SK-N-MC (cell line): Measurements from ENCODE around the gene LAMA3.

Experiments used
- DNase-seq: peaks from one replicate; pipeline ENCODE4 v3.0.0-alpha.2; 2011; ENCODE audit warnings: low read depth, low spot score
- H3K27ac ChIP-seq: fragments of 200-600 bp; sonication (generic); 2 replicates; pipeline ENCODE4 v1.5.1; 2016; ENCODE audit warnings: mixed run types
- H3K36me3 ChIP-seq: fragments of 200-600 bp; sonication (generic); 2 replicates; pipeline ENCODE4 v1.6.1; 2017; ENCODE audit warnings: antibody characterized with exemption, low read length, mixed read lengths; ENCODE audit not compliant: insufficient read depth
- H3K4me3 ChIP-seq: fragments of 200-600 bp; sonication (generic); 2 replicates; pipeline ENCODE4 v1.5.1; 2016
- H3K9ac ChIP-seq: fragments of 200-600 bp; sonication (generic); 2 replicates; pipeline ENCODE4 v1.8.0; 2017; ENCODE audit warnings: mixed run types, mixed read lengths; ENCODE audit not compliant: insufficient read length
- H3K9me3 ChIP-seq: fragments of 200-600 bp; sonication (generic); 2 replicates; pipeline ENCODE4 v1.6.1; 2017; ENCODE audit warnings: low read depth, mild to moderate bottlenecking, antibody characterized with exemption, low read length, moderate library complexity, mixed read lengths
- EZH2 ChIP-seq: fragments of 200-600 bp; sonication (generic); IDR thresholded peaks from one replicate; pipeline ENCODE4 v1.6.1; 2017; ENCODE audit warnings: antibody characterized with exemption
- FOXP2 ChIP-seq: optimal IDR thresholded peaks from 2 replicates; pipeline ENCODE3; 2011; ENCODE audit warnings: mild to moderate bottlenecking, moderate library complexity; ENCODE audit not compliant: insufficient read depth; ENCODE audit errors: extremely low read length, control extremely low read depth
- POLR2AphosphoS5 ChIP-seq: IDR thresholded peaks from 2 replicates; pipeline ENCODE4 v1.6.1; 2012; ENCODE audit warnings: mild to moderate bottlenecking, low read depth, low read length, borderline replicate concordance

Gene LAMA3

GRCh38 chr18:23784832-23785245 lies 95.6 kb downstream of the LAMA3 start:
- no peak for DNase-seq
- no peak overlapping the region for H3K27ac ChIP-seq
- TF ChIP-seq FOXP2 (no peak), POLR2AphosphoS5 (no peak), EZH2 (no peak)
- no peak overlapping the region for H3K9ac ChIP-seq
- no peaks in the 10 kb centered on the region for H3K36me3 ChIP-seq
- H3K9me3 ChIP-seq, result no peaks in the 10 kb centered on the region
- no peak overlapping the region for H3K4me3 ChIP-seq

GRCh38 chr18:23793051-23793450 lies 103.8 kb downstream of the LAMA3 start:
- no peaks in the 10 kb centered on the region for H3K36me3 ChIP-seq
- H3K4me3 ChIP-seq, result no peak overlapping the region
- no peak overlapping the region for H3K9ac ChIP-seq
- no peak for DNase-seq
- no peaks in the 10 kb centered on the region for H3K9me3 ChIP-seq
- no peak overlapping the region for H3K27ac ChIP-seq
- no peak for TF ChIP-seq EZH2
- TF ChIP-seq POLR2AphosphoS5, result no peak
- TF ChIP-seq FOXP2, result no peak

GRCh38 chr18:23793985-23794867 lies 105.0 kb downstream of the LAMA3 start:
- DNase-seq, result no peak
- H3K9me3 ChIP-seq, result no peaks in the 10 kb centered on the region
- H3K9ac ChIP-seq, result no peak overlapping the region
- no peak overlapping the region for H3K4me3 ChIP-seq
- TF ChIP-seq EZH2 (no peak), POLR2AphosphoS5 (no peak), FOXP2 (no peak)
- no peak overlapping the region for H3K27ac ChIP-seq
- no peaks in the 10 kb centered on the region for H3K36me3 ChIP-seq

DNA sequence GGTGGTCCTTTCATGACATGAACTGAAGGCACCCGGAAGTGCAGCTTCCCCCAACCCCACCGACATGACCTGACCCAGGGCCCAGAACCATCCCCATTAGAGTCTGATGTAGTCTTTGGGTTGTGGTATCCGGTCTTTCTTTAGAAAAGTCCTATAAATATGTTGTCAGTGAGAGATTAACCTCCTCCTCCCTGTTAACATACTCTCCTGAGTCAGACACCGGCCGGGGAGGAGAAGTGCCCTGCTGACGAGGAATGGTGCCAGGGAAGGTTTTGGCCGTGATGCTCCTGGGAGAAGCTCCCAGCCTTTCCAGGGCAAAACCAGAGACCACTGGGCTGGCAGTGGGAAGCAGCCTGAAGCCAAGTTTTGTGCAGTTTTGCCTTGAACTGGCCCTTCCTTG lies 109.0 kb downstream of the LAMA3 start:
- DNase-seq, result no peak
- Histone ChIP-seq H3K36me3 (no peaks in the 10 kb centered on the region), H3K9me3 (no peaks in the 10 kb centered on the region), H3K4me3 (no peak overlapping the region), H3K27ac (no peak overlapping the region), H3K9ac (no peak overlapping the region)
- TF ChIP-seq FOXP2 (no peak), POLR2AphosphoS5 (no peak), EZH2 (no peak)

DNA sequence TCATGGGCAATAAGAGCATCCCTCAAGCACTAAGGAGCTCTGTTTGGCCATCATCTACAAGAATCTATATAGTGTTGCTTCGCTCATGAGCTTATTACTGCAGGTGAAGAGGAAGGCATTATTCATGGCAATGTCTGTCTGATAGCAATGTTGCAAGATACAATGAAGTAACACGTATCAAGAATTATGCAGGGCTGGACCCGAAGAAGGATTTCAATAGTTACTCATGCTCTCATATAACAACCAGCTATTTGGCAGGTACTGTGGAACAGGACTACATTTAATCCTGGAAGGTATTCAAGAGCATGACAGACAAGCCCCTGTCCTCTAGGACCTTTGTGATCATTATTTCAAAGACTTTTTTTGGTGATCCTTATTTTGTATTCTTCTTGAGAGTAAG lies 109.6 kb downstream of the LAMA3 start:
- H3K9me3 ChIP-seq, result no peaks in the 10 kb centered on the region
- H3K36me3 ChIP-seq, result no peaks in the 10 kb centered on the region
- no peak for DNase-seq
- no peak overlapping the region for H3K27ac ChIP-seq
- H3K9ac ChIP-seq, result no peak overlapping the region
- TF ChIP-seq POLR2AphosphoS5 (no peak), FOXP2 (no peak)
- H3K4me3 ChIP-seq, result no peak overlapping the region

- no peak overlapping the region for H3K27ac ChIP-seq
- TF ChIP-seq EZH2 (no peak), POLR2AphosphoS5 (no peak), FOXP2 (no peak)
- no peaks in the 10 kb centered on the region for H3K36me3 ChIP-seq
- H3K9ac ChIP-seq, result no peak overlapping the region
- H3K4me3 ChIP-seq, result no peak overlapping the region
- no peaks in the 10 kb centered on the region for H3K9me3 ChIP-seq
- DNase-seq, result no peak
Observed at GRCh38 chr18:23799540-23799939, 110.3 kb downstream of the LAMA3 start.

DNA sequence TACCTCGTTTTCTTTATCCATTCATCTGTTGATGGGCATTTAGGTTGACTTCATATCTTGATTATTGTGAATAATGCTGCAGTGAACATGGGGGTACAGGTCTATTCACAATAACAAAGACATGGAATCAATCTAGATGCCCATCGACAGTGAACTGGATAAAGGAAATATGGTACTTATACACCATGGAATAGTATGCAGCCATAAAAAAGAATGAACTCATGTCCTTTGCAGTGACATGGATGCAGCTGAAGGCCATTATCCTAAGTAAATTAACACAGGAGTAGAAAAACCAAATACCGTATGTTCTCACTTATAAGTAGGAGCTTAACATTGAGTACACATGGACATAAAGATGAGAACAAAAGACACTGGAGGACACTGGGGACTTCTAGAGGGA lies 111.6 kb downstream of the LAMA3 start:
- no peak for TF ChIP-seq FOXP2
- no peak for DNase-seq
- Histone ChIP-seq H3K36me3 (no peaks in the 10 kb centered on the region), H3K9ac (no peak overlapping the region), H3K27ac (no peak overlapping the region), H3K9me3 (no peaks in the 10 kb centered on the region), H3K4me3 (no peak overlapping the region)

GRCh38 chr18:23802817-23803216 lies 113.6 kb downstream of the LAMA3 start:
- Histone ChIP-seq H3K9me3 (no peaks in the 10 kb centered on the region), H3K9ac (no peak overlapping the region), H3K4me3 (no peak overlapping the region), H3K27ac (no peak overlapping the region), H3K36me3 (no peaks in the 10 kb centered on the region)
- DNase-seq, result no peak
- TF ChIP-seq EZH2 (no peak), FOXP2 (no peak), POLR2AphosphoS5 (no peak)

- H3K9me3 ChIP-seq, result no peaks in the 10 kb centered on the region
- no peak overlapping the region for H3K4me3 ChIP-seq
- no peak for DNase-seq
- TF ChIP-seq EZH2, result no peak
- TF ChIP-seq FOXP2, result no peak
- TF ChIP-seq POLR2AphosphoS5, result no peak
- no peak overlapping the region for H3K9ac ChIP-seq
- no peaks in the 10 kb centered on the region for H3K36me3 ChIP-seq
- H3K27ac ChIP-seq, result no peak overlapping the region
Observed at GRCh38 chr18:23803755-23804154, 114.5 kb downstream of the LAMA3 start.
